GM12864 (cell line): ENCODE data around the gene ARF5.
"Not testable (repeated sequence)": the region's sequence is repeated elsewhere in the genome, so short reads cannot be mapped to it uniquely, and the experiment has no call there.

Source experiments
- DNase-seq: peaks from one replicate; pipeline ENCODE4 v3.0.0-alpha.2; 2011; ENCODE audit warnings: low read depth
- H3K4me3 ChIP-seq: 2 replicates; pipeline ENCODE4 v1.5.1; 2011; ENCODE audit warnings: mild to moderate bottlenecking, low read depth, low read length, control low read depth
- CTCF ChIP-seq: IDR thresholded peaks from 2 replicates; pipeline ENCODE4 v1.5.1; 2011; ENCODE audit warnings: low read depth, mild to moderate bottlenecking, moderate library complexity, low read length, control low read depth, inconsistent platforms; ENCODE audit errors: missing control alignments

ARF5 gene

GRCh38 chr7:127557803-127558202, 30.4 kb upstream of the ARF5 start:
- no peak overlapping the region for H3K4me3 ChIP-seq
- no peak for DNase-seq
- TF ChIP-seq CTCF, result no peak

- DNase-seq, result no peak
- H3K4me3 ChIP-seq, result no peak overlapping the region
- no peak for TF ChIP-seq CTCF
These were observed 22.0 kb upstream of the ARF5 start for GRCh38 chr7:127566242-127566641.

GRCh38 chr7:127568034-127568433, 20.2 kb upstream of the ARF5 start:
- not testable (repeated sequence) for DNase-seq, H3K4me3 ChIP-seq

GRCh38 chr7:127571741-127572505, 16.3 kb upstream of the ARF5 start:
- no peak overlapping the region for H3K4me3 ChIP-seq
- DNase-seq, result no peak
- no peak for TF ChIP-seq CTCF

- DNase-seq, result no peak
- TF ChIP-seq CTCF, result peak; percentile 16
- no peak overlapping the region for H3K4me3 ChIP-seq
These were observed 10.1 kb upstream of the ARF5 start for GRCh38 chr7:127578036-127578684.

GRCh38 chr7:127578711-127579275, 9.4 kb upstream of the ARF5 start:
- TF ChIP-seq CTCF, result no peak

GRCh38 chr7:127580612-127581011, 7.6 kb upstream of the ARF5 start:
- DNase-seq, result no peak
- no peak overlapping the region for H3K4me3 ChIP-seq
- TF ChIP-seq CTCF, result no peak

More at GRCh38 chr7:127578711-127579275, 9.4 kb upstream of the ARF5 start:
- no peak overlapping the region for H3K4me3 ChIP-seq
- DNase-seq, result no peak
